CD4-positive, alpha-beta T cell treated with Interleukin-17A for 1 hour (primary cell): ENCODE results near the gene DLG2.

Experiments
- DNase-seq: peaks from one replicate; pipeline ENCODE4 v3.0.0-alpha.2; 2020

The DLG2 gene

GRCh38 chr11:84526250-84526649 lies 1100.9 kb downstream of the DLG2 start:
- DNase-seq: no peak

GRCh38 chr11:84524422-84525051 lies 1102.6 kb downstream of the DLG2 start:
- DNase-seq: no peak

- DNase-seq: no peak
Measured at GRCh38 chr11:84522331-84522730, 1104.8 kb downstream of the DLG2 start.

GRCh38 chr11:84518631-84519183 lies 1108.4 kb downstream of the DLG2 start:
- no peak for DNase-seq

GRCh38 chr11:84514436-84514835 lies 1112.7 kb downstream of the DLG2 start:
- DNase-seq: no peak

- DNase-seq: no peak
Measured at GRCh38 chr11:84503503-84503902, 1123.6 kb downstream of the DLG2 start.

GRCh38 chr11:84501750-84502149 lies 1125.4 kb downstream of the DLG2 start:
- no peak for DNase-seq

GRCh38 chr11:84497981-84498411 lies 1129.1 kb downstream of the DLG2 start:
- DNase-seq: no peak

GRCh38 chr11:84497181-84497580 lies 1130.0 kb downstream of the DLG2 start:
- DNase-seq: no peak

- DNase-seq: no peak
Measured at GRCh38 chr11:84496122-84496521, 1131.0 kb downstream of the DLG2 start.

GRCh38 chr11:84480131-84480530 lies 1147.0 kb downstream of the DLG2 start:
- no peak for DNase-seq

- no peak for DNase-seq
Measured at GRCh38 chr11:84476581-84476980, 1150.6 kb downstream of the DLG2 start.

- DNase-seq: no peak
Measured at GRCh38 chr11:84471501-84471900, 1155.6 kb downstream of the DLG2 start.

- no peak for DNase-seq
Measured at GRCh38 chr11:84468235-84468634, 1158.9 kb downstream of the DLG2 start.

- no peak for DNase-seq
Measured at GRCh38 chr11:84465040-84465439, 1162.1 kb downstream of the DLG2 start.

- DNase-seq: no peak
Measured at GRCh38 chr11:84455691-84456090, 1171.5 kb downstream of the DLG2 start.

GRCh38 chr11:84452211-84452610 lies 1174.9 kb downstream of the DLG2 start:
- no peak for DNase-seq

GRCh38 chr11:84438565-84438964 lies 1188.6 kb downstream of the DLG2 start:
- no peak for DNase-seq

GRCh38 chr11:84437071-84437980 lies 1189.8 kb downstream of the DLG2 start:
- DNase-seq: no peak

- DNase-seq: no peak
Measured at GRCh38 chr11:84430661-84431060, 1196.5 kb downstream of the DLG2 start.

GRCh38 chr11:84425673-84426072 lies 1201.5 kb downstream of the DLG2 start:
- DNase-seq: no peak

- DNase-seq: no peak
Measured at GRCh38 chr11:84420271-84420670, 1206.9 kb downstream of the DLG2 start.

GRCh38 chr11:84419616-84420015 lies 1207.5 kb downstream of the DLG2 start:
- no peak for DNase-seq

- no peak for DNase-seq
Measured at GRCh38 chr11:84414920-84415319, 1212.2 kb downstream of the DLG2 start.
